Liver (tissue), 9 donors: ENCODE measurements around the gene SYS1. TPM values are rescaled to one million over a fixed set of nuclear protein-coding genes. Genes with fewer than 3 reads are reported as not detected.

Source experiments
- DNase-seq: peaks from one replicate; pipeline ENCODE4 v3.0.0-alpha.2; 2017; ENCODE audit warnings: low spot score
- H3K27ac ChIP-seq, 2 donors: one replicate each; pipeline ENCODE4 v1.7.0; 2013; ENCODE audit warnings: inconsistent platforms in 2 of 2, low read length in 2 of 2, control low read depth in 1 of 2, low read depth in 1 of 2, mild to moderate bottlenecking in 1 of 2
- H3K27me3 ChIP-seq, 4 donors: one replicate each; pipeline versions ENCODE4 v1.6.1 to v1.7.0; 2013; ENCODE audit warnings: low read length in 3 of 4, inconsistent platforms in 1 of 4, mild to moderate bottlenecking in 1 of 4, moderate library complexity in 1 of 4; ENCODE audit not compliant: control insufficient read depth in 4 of 4, insufficient read depth in 4 of 4
- H3K36me3 ChIP-seq, 4 donors: one replicate each; pipeline versions ENCODE4 v1.6.1 to v1.7.0; 2013; ENCODE audit warnings: low read length in 3 of 4, mild to moderate bottlenecking in 3 of 4, low read depth in 1 of 4, moderate library complexity in 1 of 4; ENCODE audit not compliant: control insufficient read depth in 4 of 4, insufficient read depth in 3 of 4
- H3K4me1 ChIP-seq, 4 donors: one replicate each; pipeline versions ENCODE4 v1.6.1 to v1.7.0; 2013; ENCODE audit warnings: low read length in 3 of 4, mild to moderate bottlenecking in 3 of 4, moderate library complexity in 1 of 4; ENCODE audit not compliant: control insufficient read depth in 4 of 4, insufficient read depth in 4 of 4
- H3K4me3 ChIP-seq, 3 donors: one replicate each; pipeline versions ENCODE4 v1.6.1 to v1.7.0; 2013; ENCODE audit warnings: low read length in 3 of 3, control low read depth in 1 of 3, low read depth in 1 of 3, mild to moderate bottlenecking in 1 of 3
- H3K9ac ChIP-seq, 2 donors: one replicate each; pipeline ENCODE4 v1.7.0; 2013; ENCODE audit warnings: low read length in 2 of 2, mild to moderate bottlenecking in 2 of 2, moderate library complexity in 2 of 2, control low read depth in 1 of 2, low read depth in 1 of 2
- H3K9me3 ChIP-seq, 4 donors: one replicate each; pipeline versions ENCODE4 v1.6.1 to v1.7.0; 2013; ENCODE audit warnings: low read length in 3 of 4; ENCODE audit not compliant: control insufficient read depth in 4 of 4
- EGR1 ChIP-seq, 2 donors: IDR thresholded peaks; 2 replicates each; pipeline ENCODE4 v1.6.1; 2016 to 2018; ENCODE audit warnings: antibody characterized with exemption in 2 of 2, low read depth in 2 of 2
- FOXA1 ChIP-seq: IDR thresholded peaks from 2 replicates; pipeline ENCODE4 v1.6.1; 2016; ENCODE audit warnings: antibody characterized with exemption
- FOXA2 ChIP-seq: IDR thresholded peaks from 2 replicates; pipeline ENCODE4 v1.6.1; 2016; ENCODE audit warnings: antibody characterized with exemption
- GABPA ChIP-seq, 2 donors: IDR thresholded peaks in 1 of 2; conservative IDR thresholded peaks in 1 of 2; 2 replicates each; pipeline ENCODE4 v1.6.1; 2016; ENCODE audit warnings: antibody characterized with exemption in 2 of 2, mild to moderate bottlenecking in 1 of 2, moderate library complexity in 1 of 2
- HNF4A ChIP-seq, 2 donors: conservative IDR thresholded peaks; 2 replicates each; pipeline ENCODE4 v1.6.1; 2016; ENCODE audit warnings: antibody characterized with exemption in 2 of 2, mild to moderate bottlenecking in 2 of 2
- HNF4G ChIP-seq: IDR thresholded peaks from 2 replicates; pipeline ENCODE4 v1.6.1; 2016; ENCODE audit warnings: antibody characterized with exemption
- JUND ChIP-seq, 2 donors: IDR thresholded peaks; 2 replicates each; pipeline ENCODE4 v1.6.1; 2016; ENCODE audit warnings: antibody characterized with exemption in 2 of 2
- NR2F2 ChIP-seq: IDR thresholded peaks from 2 replicates; pipeline ENCODE4 v1.6.1; 2016; ENCODE audit warnings: antibody characterized with exemption
- RAD21 ChIP-seq, 2 donors: IDR thresholded peaks; 2 replicates each; pipeline ENCODE4 v1.6.1; 2016; ENCODE audit warnings: antibody characterized with exemption in 2 of 2, mild to moderate bottlenecking in 2 of 2
- RXRA ChIP-seq, 2 donors: IDR thresholded peaks; 2 replicates each; pipeline ENCODE4 v1.6.1; 2017 to 2018; ENCODE audit warnings: antibody characterized with exemption in 2 of 2, mild to moderate bottlenecking in 1 of 2
- SP1 ChIP-seq: IDR thresholded peaks from 2 replicates; pipeline ENCODE4 v1.6.1; 2018; ENCODE audit warnings: antibody characterized with exemption, mild to moderate bottlenecking
- TAF1 ChIP-seq: conservative IDR thresholded peaks from 2 replicates; pipeline ENCODE4 v1.6.1; 2016; ENCODE audit warnings: antibody characterized with exemption, mild to moderate bottlenecking
- YY1 ChIP-seq: IDR thresholded peaks from 2 replicates; pipeline ENCODE4 v1.6.1; 2016; ENCODE audit warnings: antibody characterized with exemption, mild to moderate bottlenecking
- WGBS: extraction: QIAGEN DNeasy Blood & Tissue Kit; methylation state at CpG from one replicate; pipeline ENCODE4 v1.1.7; 2013; 5-methylcytosine and 5-hydroxymethylcytosine counted together
- polyA plus RNA-seq, 2 donors: library from polyadenylated mRNA; stranded (reverse) in 1 of 2; unstranded in 1 of 2; fragments of 200-250 nt in 1 of 2; fragments of >200 nt in 1 of 2; fragmentation: Nextera tagmentation in 1 of 2; extraction: Ambion mirVana in 1 of 2; gene quantifications; one replicate each; pipeline versions ENCODE4 v1.2.1 to v1.2.3, GENCODE V29; 2013 to 2015
- total RNA-seq, 2 donors: library from RNA; depleted of rRNA; stranded (reverse); fragments of >200 nt; gene quantifications; one replicate each; pipeline ENCODE4 v1.2.3, GENCODE V29; 2014
- TF ChIP-seq, protein P1 (sequence below): fragments of 150-350 bp; IDR thresholded peaks from 2 replicates; pipeline ENCODE4 v1.5.1; 2017; ENCODE audit warnings: improper control_type of control experiment, low read depth, low read length; ENCODE audit not compliant: missing input control
- TF ChIP-seq, protein P2 (sequence below): IDR thresholded peaks from 2 replicates; pipeline ENCODE4 v1.6.1; 2016; ENCODE audit warnings: antibody characterized with exemption
- TF ChIP-seq, protein P3 (sequence below): IDR thresholded peaks from 2 replicates; pipeline ENCODE4 v1.6.1; 2016; ENCODE audit warnings: antibody characterized with exemption
- TF ChIP-seq, protein P4 (sequence below): IDR thresholded peaks from 2 replicates; pipeline ENCODE4 v1.6.1; 2016; ENCODE audit warnings: antibody characterized with exemption, mild to moderate bottlenecking
- TF ChIP-seq, protein P5 (sequence below): IDR thresholded peaks from 2 replicates; pipeline ENCODE4 v1.6.1; 2016; ENCODE audit warnings: antibody characterized with exemption
- donor health status: healthy.
- donor health status: healthy.
- donor health status: healthy.
- donor health status: healthy.
- donor health status: healthy.

The SYS1 gene
- total and polyA plus RNA-seq, 4 donors, result 15.0 to 37.8 (median 28.1) TPM

DNA sequence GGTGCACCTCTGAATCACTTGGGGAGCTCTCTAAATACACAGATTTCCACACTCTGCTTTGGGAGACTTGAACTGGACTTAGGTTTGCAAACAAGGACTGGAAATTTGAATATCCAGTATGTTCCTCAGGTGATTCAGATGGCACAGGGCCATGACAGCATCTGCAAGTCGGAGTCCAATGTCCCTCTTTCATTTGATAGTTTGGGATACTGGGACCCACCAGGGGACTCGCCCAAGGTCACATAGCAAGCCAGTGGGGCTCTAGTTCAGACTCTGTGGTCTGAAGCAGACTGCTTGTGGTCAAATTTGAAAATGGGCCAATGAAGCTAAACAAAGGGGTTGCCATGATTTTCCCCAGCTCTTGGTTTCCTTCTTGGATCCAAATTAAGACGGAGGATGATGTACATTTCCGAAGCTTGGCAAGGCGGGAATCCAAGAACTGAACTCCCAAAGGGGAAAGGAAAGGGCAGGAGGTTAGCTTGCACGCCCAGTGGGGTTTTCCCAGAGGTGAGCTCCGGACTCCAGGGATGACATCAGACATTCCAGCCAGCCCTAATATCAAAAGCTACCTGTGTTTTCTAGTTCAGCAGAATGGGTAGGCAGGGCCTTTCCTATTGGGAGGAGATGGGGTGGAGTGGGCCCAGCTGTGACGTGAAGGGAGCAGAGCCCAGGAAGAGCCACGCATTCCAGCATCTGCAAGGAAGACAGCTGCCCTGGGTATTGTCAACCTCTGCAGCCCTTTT, 3.4 kb upstream of the SYS1 start:
- TF ChIP-seq GABPA (IDR thresholded peaks at IDR 0.05 in 1 of 2, conservative IDR thresholded peaks at IDR 0.05 in 1 of 2) (peak in 1 of 2 donors; percentile 9), YY1 (no peak), EGR1 (IDR thresholded peaks at IDR 0.05; ENCODE audit: low read depth in 2 of 2) (peak in 1 of 2 donors; percentile 35), NR2F2 (no peak), HNF4A (conservative IDR thresholded peaks at IDR 0.05) (peak; percentile 32 to 66), RAD21 (IDR thresholded peaks at IDR 0.05) (peak in 1 of 2 donors; percentile 8), HNF4G (no peak), SP1 (peak; percentile 74), FOXA2 (no peak), FOXA1 (no peak), TAF1 (no peak), RXRA (IDR thresholded peaks at IDR 0.05) (peak; percentile 73 to 79), JUND (IDR thresholded peaks at IDR 0.05) (peak; percentile 69 to 88)
- TF ChIP-seq, protein P1, sequence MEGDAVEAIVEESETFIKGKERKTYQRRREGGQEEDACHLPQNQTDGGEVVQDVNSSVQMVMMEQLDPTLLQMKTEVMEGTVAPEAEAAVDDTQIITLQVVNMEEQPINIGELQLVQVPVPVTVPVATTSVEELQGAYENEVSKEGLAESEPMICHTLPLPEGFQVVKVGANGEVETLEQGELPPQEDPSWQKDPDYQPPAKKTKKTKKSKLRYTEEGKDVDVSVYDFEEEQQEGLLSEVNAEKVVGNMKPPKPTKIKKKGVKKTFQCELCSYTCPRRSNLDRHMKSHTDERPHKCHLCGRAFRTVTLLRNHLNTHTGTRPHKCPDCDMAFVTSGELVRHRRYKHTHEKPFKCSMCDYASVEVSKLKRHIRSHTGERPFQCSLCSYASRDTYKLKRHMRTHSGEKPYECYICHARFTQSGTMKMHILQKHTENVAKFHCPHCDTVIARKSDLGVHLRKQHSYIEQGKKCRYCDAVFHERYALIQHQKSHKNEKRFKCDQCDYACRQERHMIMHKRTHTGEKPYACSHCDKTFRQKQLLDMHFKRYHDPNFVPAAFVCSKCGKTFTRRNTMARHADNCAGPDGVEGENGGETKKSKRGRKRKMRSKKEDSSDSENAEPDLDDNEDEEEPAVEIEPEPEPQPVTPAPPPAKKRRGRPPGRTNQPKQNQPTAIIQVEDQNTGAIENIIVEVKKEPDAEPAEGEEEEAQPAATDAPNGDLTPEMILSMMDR, result no peak
- TF ChIP-seq, protein P2, sequence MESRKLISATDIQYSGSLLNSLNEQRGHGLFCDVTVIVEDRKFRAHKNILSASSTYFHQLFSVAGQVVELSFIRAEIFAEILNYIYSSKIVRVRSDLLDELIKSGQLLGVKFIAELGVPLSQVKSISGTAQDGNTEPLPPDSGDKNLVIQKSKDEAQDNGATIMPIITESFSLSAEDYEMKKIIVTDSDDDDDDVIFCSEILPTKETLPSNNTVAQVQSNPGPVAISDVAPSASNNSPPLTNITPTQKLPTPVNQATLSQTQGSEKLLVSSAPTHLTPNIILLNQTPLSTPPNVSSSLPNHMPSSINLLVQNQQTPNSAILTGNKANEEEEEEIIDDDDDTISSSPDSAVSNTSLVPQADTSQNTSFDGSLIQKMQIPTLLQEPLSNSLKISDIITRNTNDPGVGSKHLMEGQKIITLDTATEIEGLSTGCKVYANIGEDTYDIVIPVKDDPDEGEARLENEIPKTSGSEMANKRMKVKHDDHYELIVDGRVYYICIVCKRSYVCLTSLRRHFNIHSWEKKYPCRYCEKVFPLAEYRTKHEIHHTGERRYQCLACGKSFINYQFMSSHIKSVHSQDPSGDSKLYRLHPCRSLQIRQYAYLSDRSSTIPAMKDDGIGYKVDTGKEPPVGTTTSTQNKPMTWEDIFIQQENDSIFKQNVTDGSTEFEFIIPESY, result no peak
- TF ChIP-seq, protein P3, sequence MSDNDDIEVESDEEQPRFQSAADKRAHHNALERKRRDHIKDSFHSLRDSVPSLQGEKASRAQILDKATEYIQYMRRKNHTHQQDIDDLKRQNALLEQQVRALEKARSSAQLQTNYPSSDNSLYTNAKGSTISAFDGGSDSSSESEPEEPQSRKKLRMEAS, result peak; percentile 20
- TF ChIP-seq, protein P4, sequence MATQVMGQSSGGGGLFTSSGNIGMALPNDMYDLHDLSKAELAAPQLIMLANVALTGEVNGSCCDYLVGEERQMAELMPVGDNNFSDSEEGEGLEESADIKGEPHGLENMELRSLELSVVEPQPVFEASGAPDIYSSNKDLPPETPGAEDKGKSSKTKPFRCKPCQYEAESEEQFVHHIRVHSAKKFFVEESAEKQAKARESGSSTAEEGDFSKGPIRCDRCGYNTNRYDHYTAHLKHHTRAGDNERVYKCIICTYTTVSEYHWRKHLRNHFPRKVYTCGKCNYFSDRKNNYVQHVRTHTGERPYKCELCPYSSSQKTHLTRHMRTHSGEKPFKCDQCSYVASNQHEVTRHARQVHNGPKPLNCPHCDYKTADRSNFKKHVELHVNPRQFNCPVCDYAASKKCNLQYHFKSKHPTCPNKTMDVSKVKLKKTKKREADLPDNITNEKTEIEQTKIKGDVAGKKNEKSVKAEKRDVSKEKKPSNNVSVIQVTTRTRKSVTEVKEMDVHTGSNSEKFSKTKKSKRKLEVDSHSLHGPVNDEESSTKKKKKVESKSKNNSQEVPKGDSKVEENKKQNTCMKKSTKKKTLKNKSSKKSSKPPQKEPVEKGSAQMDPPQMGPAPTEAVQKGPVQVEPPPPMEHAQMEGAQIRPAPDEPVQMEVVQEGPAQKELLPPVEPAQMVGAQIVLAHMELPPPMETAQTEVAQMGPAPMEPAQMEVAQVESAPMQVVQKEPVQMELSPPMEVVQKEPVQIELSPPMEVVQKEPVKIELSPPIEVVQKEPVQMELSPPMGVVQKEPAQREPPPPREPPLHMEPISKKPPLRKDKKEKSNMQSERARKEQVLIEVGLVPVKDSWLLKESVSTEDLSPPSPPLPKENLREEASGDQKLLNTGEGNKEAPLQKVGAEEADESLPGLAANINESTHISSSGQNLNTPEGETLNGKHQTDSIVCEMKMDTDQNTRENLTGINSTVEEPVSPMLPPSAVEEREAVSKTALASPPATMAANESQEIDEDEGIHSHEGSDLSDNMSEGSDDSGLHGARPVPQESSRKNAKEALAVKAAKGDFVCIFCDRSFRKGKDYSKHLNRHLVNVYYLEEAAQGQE, result no peak
- TF ChIP-seq, protein P5, sequence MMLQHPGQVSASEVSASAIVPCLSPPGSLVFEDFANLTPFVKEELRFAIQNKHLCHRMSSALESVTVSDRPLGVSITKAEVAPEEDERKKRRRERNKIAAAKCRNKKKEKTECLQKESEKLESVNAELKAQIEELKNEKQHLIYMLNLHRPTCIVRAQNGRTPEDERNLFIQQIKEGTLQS, result peak; percentile 90
- 25% methylated on average over 9 of the region's 9 CpGs for WGBS
- H3K4me1 ChIP-seq, result peaks cover 16 to 52% (median 39%) of the 10 kb centered on the region in 4 donors
- DNase-seq, result no peak
- no peaks in the 10 kb centered on the region for H3K9me3 ChIP-seq
- peak overlapping the region; percentile 20 to 92 for H3K9ac ChIP-seq
- no peaks in the 10 kb centered on the region for H3K36me3 ChIP-seq
- H3K27me3 ChIP-seq, result no peaks in the 10 kb centered on the region
- H3K4me3 ChIP-seq, result no peak overlapping the region
- H3K27ac ChIP-seq, result peak overlapping the region; percentile 98
